GM23338 (cell line): ENCODE data around the gene COP1. TPM values are rescaled to one million over a fixed set of nuclear protein-coding genes. Genes with fewer than 3 reads are reported as not detected.

ENCODE experiments used
- ATAC-seq: fragments of 200-7000 bp; cut with Tn5 transposase; 3 replicates; pipeline ENCODE4 v1.9.1; 2020
- DNase-seq: peaks from one replicate; pipeline ENCODE4 v3.0.0-alpha.2; 2015; ENCODE audit warnings: low spot score
- H2AFZ ChIP-seq: fragments of 200-600 bp; sonication (generic); 2 replicates; pipeline ENCODE4 v1.8.0; 2016; ENCODE audit warnings: antibody characterized with exemption, mild to moderate bottlenecking, moderate library complexity
- H3F3A ChIP-seq: fragments of 200-600 bp; sonication (generic); replicated peaks from 2 replicates; pipeline ENCODE4 v1.8.0; 2017; ENCODE audit warnings: antibody characterized with exemption, mixed run types, low read depth
- H3K27ac ChIP-seq: fragments of 200-600 bp; sonication (generic); 2 replicates; pipeline ENCODE4 v1.6.1; 2016; ENCODE audit warnings: low read depth
- H3K27me3 ChIP-seq: fragments of 200-600 bp; sonication (generic); 2 replicates; pipeline ENCODE4 v1.8.0; 2016; ENCODE audit warnings: mild to moderate bottlenecking, mixed run types, moderate library complexity; ENCODE audit not compliant: insufficient read depth
- H3K36me3 ChIP-seq: fragments of 200-600 bp; sonication (generic); 2 replicates; pipeline ENCODE4 v1.8.0; 2016; ENCODE audit warnings: mild to moderate bottlenecking; ENCODE audit not compliant: insufficient read depth
- H3K4me1 ChIP-seq: fragments of 200-600 bp; sonication (generic); 2 replicates; pipeline ENCODE4 v1.8.0; 2016; ENCODE audit warnings: mild to moderate bottlenecking, moderate library complexity; ENCODE audit not compliant: insufficient read depth
- H3K4me2 ChIP-seq: fragments of 200-600 bp; sonication (generic); 2 replicates; pipeline ENCODE4 v1.7.1; 2017; ENCODE audit warnings: mixed run types
- H3K4me3 ChIP-seq: fragments of 200-600 bp; sonication (generic); 2 replicates; pipeline ENCODE4 v1.6.1; 2016; ENCODE audit warnings: mixed run types
- H3K79me2 ChIP-seq: fragments of 200-600 bp; sonication (generic); replicated peaks from 2 replicates; pipeline ENCODE4 v1.8.0; 2017; ENCODE audit warnings: mild to moderate bottlenecking; ENCODE audit not compliant: insufficient read depth
- H3K9me2 ChIP-seq: fragments of 200-600 bp; sonication (generic); 2 replicates; pipeline ENCODE4 v1.8.0; 2017; ENCODE audit not compliant: insufficient read depth
- H4K20me1 ChIP-seq: fragments of 200-600 bp; sonication (generic); replicated peaks from 2 replicates; pipeline ENCODE4 v1.8.0; 2017; ENCODE audit warnings: mild to moderate bottlenecking; ENCODE audit not compliant: insufficient read depth
- H3K27ac Mint-ChIP-seq: 2 replicates; pipeline ENCODE4 v1.8.0; 2020; ENCODE audit warnings: inconsistent platforms, mild to moderate bottlenecking, moderate library complexity, mixed read lengths
- H3K27me3 Mint-ChIP-seq: 3 replicates; pipeline ENCODE4 v1.8.0; 2022; ENCODE audit warnings: low read depth, mild to moderate bottlenecking, moderate library complexity, mixed read lengths, inconsistent platforms; ENCODE audit not compliant: insufficient read depth, poor library complexity
- H3K36me3 Mint-ChIP-seq: 3 replicates; pipeline ENCODE4 v1.8.0; 2021; ENCODE audit warnings: low read depth, mild to moderate bottlenecking, inconsistent platforms, moderate library complexity, mixed read lengths
- H3K4me1 Mint-ChIP-seq: 3 replicates; pipeline ENCODE4 v1.8.0; 2020; ENCODE audit warnings: mild to moderate bottlenecking, inconsistent platforms, mixed read lengths
- H3K4me3 Mint-ChIP-seq: 3 replicates; pipeline ENCODE4 v1.8.0; 2021; ENCODE audit warnings: moderate library complexity, mild to moderate bottlenecking, inconsistent platforms, mixed read lengths
- H3K9me3 Mint-ChIP-seq: 3 replicates; pipeline ENCODE4 v1.8.0; 2020; ENCODE audit warnings: moderate library complexity, mild to moderate bottlenecking, inconsistent platforms, mixed read lengths
- CREB1 ChIP-seq: fragments of 250-450 bp; sonication (Bioruptor Pico); IDR thresholded peaks from 2 replicates; pipeline ENCODE4 v1.5.0; 2020; ENCODE audit warnings: low read depth, mild to moderate bottlenecking, moderate library complexity
- CTCF ChIP-seq, 2 experiments: fragments of 200-600 bp in 1 of 2; sonication (generic) in 1 of 2; conservative IDR thresholded peaks; 2 replicates each; pipeline versions ENCODE4 v1.5.1 to v1.6.1; 2016 to 2017; ENCODE audit warnings: antibody characterized with exemption in 2 of 2, low read depth in 2 of 2, mild to moderate bottlenecking in 2 of 2, moderate library complexity in 1 of 2
- ETS1 ChIP-seq: IDR thresholded peaks from 2 replicates; pipeline ENCODE4 v1.6.1; 2016; ENCODE audit warnings: antibody characterized with exemption
- EZH2 ChIP-seq: fragments of 200-600 bp; sonication (generic); IDR thresholded peaks from one replicate; pipeline ENCODE4 v1.8.0; 2017; ENCODE audit warnings: antibody characterized with exemption, mild to moderate bottlenecking, low read depth; ENCODE audit not compliant: unreplicated experiment
- EZH2phosphoT487 ChIP-seq: fragments of 200-600 bp; sonication (generic); IDR thresholded peaks from one replicate; pipeline ENCODE4 v1.8.1; 2018; ENCODE audit warnings: antibody characterized with exemption; ENCODE audit not compliant: unreplicated experiment
- JUNB ChIP-seq: IDR thresholded peaks from one replicate; pipeline ENCODE4 v1.6.1; 2016; ENCODE audit warnings: antibody characterized with exemption; ENCODE audit not compliant: unreplicated experiment
- NANOG ChIP-seq: IDR thresholded peaks from 2 replicates; pipeline ENCODE4 v1.6.1; 2016; ENCODE audit warnings: antibody characterized with exemption, borderline replicate concordance
- POLR2AphosphoS5 ChIP-seq: IDR thresholded peaks from 2 replicates; pipeline ENCODE4 v1.6.1; 2016; ENCODE audit warnings: antibody characterized with exemption, low read depth
- ZNF114 ChIP-seq: fragments of 250-450 bp; sonication (Bioruptor Pico); IDR thresholded peaks from 2 replicates; pipeline ENCODE4 v1.5.0; 2020; ENCODE audit warnings: mild to moderate bottlenecking, moderate library complexity
- ZNF331 ChIP-seq: fragments of 250-450 bp; sonication (Bioruptor Pico); IDR thresholded peaks from 2 replicates; pipeline ENCODE4 v1.5.0; 2020; ENCODE audit warnings: low read depth, mild to moderate bottlenecking, moderate library complexity
- polyA plus RNA-seq: library from polyadenylated mRNA; unstranded; fragments of >200 nt; fragmentation: Nextera tagmentation; extraction: Ambion mirVana; gene quantifications from 2 replicates; pipeline ENCODE4 v1.2.1, GENCODE V29; 2016
- total RNA-seq: library from RNA; depleted of rRNA; stranded (reverse); fragments of >200 nt; shearing (Covaris generic); gene quantifications from 2 replicates; pipeline ENCODE4 v1.2.3, GENCODE V29; 2014
- TF ChIP-seq, protein P1 (sequence below): IDR thresholded peaks from one replicate; pipeline ENCODE4 v1.6.1; 2018; ENCODE audit warnings: antibody characterized with exemption; ENCODE audit not compliant: unreplicated experiment

Gene COP1
- total and polyA plus RNA-seq, 2 experiments from 2014 or later, result 54.0 to 54.9 TPM

- Mint-ChIP-seq H3K27me3 (peaks cover 2% of the 10 kb centered on the region), H3K4me3 (no peak overlapping the region), H3K36me3 (peaks cover 36% of the 10 kb centered on the region), H3K4me1 (peaks cover 7% of the 10 kb centered on the region), H3K9me3 (peaks cover 9% of the 10 kb centered on the region; the same call in 2 of the 3 replicates), H3K27ac (no peak overlapping the region)
- Histone ChIP-seq H4K20me1 (0 out of 2 replicates have a peak, but pooled peaks cover 3% of the 10 kb centered on the region), H3K36me3 (no peaks in the 10 kb centered on the region; the same call in 1 of the 2 replicates), H3K4me3 (no peak overlapping the region), H3K9me2 (no peaks in the 10 kb centered on the region), H3K27ac (no peak overlapping the region), H3F3A (no peaks in the 10 kb centered on the region), H3K4me1 (0 out of 2 replicates have a peak, but pooled peaks cover 4% of the 10 kb centered on the region), H2AFZ (no peak overlapping the region), H3K79me2 (peaks cover 51% of the 10 kb centered on the region), H3K27me3 (no peaks in the 10 kb centered on the region), H3K4me2 (no peak overlapping the region)
- no peak for ATAC-seq
- no peak for DNase-seq
- TF ChIP-seq POLR2AphosphoS5 (no peak), EZH2 (no peak), JUNB (no peak), CREB1 (no peak), ETS1 (no peak), ZNF331 (CRISPR knock-in tag) (no peak), ZNF114 (no peak), NANOG (no peak)
- TF ChIP-seq, protein P1, sequence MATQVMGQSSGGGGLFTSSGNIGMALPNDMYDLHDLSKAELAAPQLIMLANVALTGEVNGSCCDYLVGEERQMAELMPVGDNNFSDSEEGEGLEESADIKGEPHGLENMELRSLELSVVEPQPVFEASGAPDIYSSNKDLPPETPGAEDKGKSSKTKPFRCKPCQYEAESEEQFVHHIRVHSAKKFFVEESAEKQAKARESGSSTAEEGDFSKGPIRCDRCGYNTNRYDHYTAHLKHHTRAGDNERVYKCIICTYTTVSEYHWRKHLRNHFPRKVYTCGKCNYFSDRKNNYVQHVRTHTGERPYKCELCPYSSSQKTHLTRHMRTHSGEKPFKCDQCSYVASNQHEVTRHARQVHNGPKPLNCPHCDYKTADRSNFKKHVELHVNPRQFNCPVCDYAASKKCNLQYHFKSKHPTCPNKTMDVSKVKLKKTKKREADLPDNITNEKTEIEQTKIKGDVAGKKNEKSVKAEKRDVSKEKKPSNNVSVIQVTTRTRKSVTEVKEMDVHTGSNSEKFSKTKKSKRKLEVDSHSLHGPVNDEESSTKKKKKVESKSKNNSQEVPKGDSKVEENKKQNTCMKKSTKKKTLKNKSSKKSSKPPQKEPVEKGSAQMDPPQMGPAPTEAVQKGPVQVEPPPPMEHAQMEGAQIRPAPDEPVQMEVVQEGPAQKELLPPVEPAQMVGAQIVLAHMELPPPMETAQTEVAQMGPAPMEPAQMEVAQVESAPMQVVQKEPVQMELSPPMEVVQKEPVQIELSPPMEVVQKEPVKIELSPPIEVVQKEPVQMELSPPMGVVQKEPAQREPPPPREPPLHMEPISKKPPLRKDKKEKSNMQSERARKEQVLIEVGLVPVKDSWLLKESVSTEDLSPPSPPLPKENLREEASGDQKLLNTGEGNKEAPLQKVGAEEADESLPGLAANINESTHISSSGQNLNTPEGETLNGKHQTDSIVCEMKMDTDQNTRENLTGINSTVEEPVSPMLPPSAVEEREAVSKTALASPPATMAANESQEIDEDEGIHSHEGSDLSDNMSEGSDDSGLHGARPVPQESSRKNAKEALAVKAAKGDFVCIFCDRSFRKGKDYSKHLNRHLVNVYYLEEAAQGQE, result no peak
Measured at GRCh38 chr1:176174108-176174507, 33.0 kb downstream of the COP1 start.

DNA sequence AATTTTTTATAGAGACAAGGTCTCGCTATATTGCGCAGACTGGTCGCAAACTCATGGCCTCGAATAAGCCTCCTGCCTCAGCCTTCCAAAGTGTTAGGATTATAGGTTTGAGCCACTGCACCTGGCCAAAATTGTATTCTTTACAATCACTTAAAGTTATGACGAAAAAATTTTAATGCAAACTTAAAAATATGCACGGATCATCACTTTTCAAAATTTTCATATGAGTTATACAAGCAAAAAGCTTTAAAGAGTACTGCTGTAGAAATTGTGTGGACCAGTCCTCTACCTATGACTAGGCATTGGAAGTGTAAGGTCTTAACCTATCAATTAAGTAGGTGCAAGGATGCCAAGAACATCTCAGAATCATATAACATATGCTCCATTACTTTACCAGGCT, 34.9 kb downstream of the COP1 start:
- DNase-seq, result no peak
- no peaks in the 10 kb centered on the region for H3K27me3 ChIP-seq
- H2AFZ ChIP-seq, result no peak overlapping the region
- H3K36me3 Mint-ChIP-seq, result peaks cover 36% of the 10 kb centered on the region
- H3K4me3 ChIP-seq, result no peak overlapping the region
- peaks cover 9% of the 10 kb centered on the region; the same call in 2 of the 3 replicates for H3K9me3 Mint-ChIP-seq
- peaks cover 42% of the 10 kb centered on the region for H3K79me2 ChIP-seq
- H3K27ac ChIP-seq, result no peak overlapping the region
- H3K27ac Mint-ChIP-seq, result no peak overlapping the region
- no peaks in the 10 kb centered on the region for H3F3A ChIP-seq
- H3K4me1 Mint-ChIP-seq, result peaks cover 6% of the 10 kb centered on the region
- no peaks in the 10 kb centered on the region; the same call in 1 of the 2 replicates for H3K36me3 ChIP-seq
- no peak overlapping the region for H3K4me2 ChIP-seq
- no peak overlapping the region for H3K4me3 Mint-ChIP-seq
- peaks cover 5% of the 10 kb centered on the region for H3K27me3 Mint-ChIP-seq
- H4K20me1 ChIP-seq, result 0 out of 2 replicates have a peak, but pooled peaks cover 3% of the 10 kb centered on the region
- H3K9me2 ChIP-seq, result no peaks in the 10 kb centered on the region
- ATAC-seq, result no peak
- 0 out of 2 replicates have a peak, but pooled peaks cover 4% of the 10 kb centered on the region for H3K4me1 ChIP-seq
- TF ChIP-seq ZNF114 (no peak), EZH2phosphoT487 (no peak), JUNB (no peak), NANOG (no peak), CTCF (conservative IDR thresholded peaks at IDR 0.05; ENCODE audit: low read depth in 2 of 2) (no peak)
